A673 (cell line): ENCODE results near the gene MFSD6. TPM values are rescaled to one million over a fixed set of nuclear protein-coding genes. Genes with fewer than 3 reads are reported as not detected.

Experiments used
- BruUV-seq: library from RNA; stranded (reverse); fragments of 400-500 nt; replicated peaks from 2 replicates; lab custom pipeline; 2021; lab: Mats Ljungman, UMichigan
- CTCF ChIA-PET: fragments of 300-600 bp; sonication (Branson Sonifier 250); formaldehyde crosslinking; loops from one replicate; lab custom pipeline; 2022; ENCODE audit warnings: antibody characterized with exemption; lab: Charles Lee
- POLR2A ChIA-PET: fragments of 300-600 bp; sonication (Branson Sonifier 250); formaldehyde crosslinking; loops from one replicate; lab custom pipeline; 2022; ENCODE audit warnings: antibody characterized with exemption; ENCODE audit not compliant: low non-redundant PET; lab: Charles Lee
- DNase-seq: peaks from one replicate; pipeline ENCODE4 v3.0.0-alpha.2; 2015; ENCODE audit warnings: low spot score
- H3K27ac ChIP-seq: fragments of 200-600 bp; sonication (generic); 2 replicates; pipeline ENCODE4 v1.5.1; 2016; ENCODE audit warnings: mixed run types, low read depth, mild to moderate bottlenecking, mixed read lengths, antibody characterized with exemption, low read length; ENCODE audit not compliant: poor library complexity, severe bottlenecking
- H3K27me3 ChIP-seq: fragments of 200-600 bp; sonication (generic); replicated peaks from 2 replicates; pipeline ENCODE4 v1.6.1; 2017; ENCODE audit warnings: mixed run types, low read depth, mild to moderate bottlenecking, mixed read lengths, antibody characterized with exemption, low read length; ENCODE audit not compliant: insufficient read depth, poor library complexity
- H3K36me3 ChIP-seq: fragments of 200-600 bp; sonication (generic); 2 replicates; pipeline ENCODE4 v1.6.1; 2016; ENCODE audit warnings: mixed run types, mild to moderate bottlenecking, mixed read lengths, antibody characterized with exemption, low read length; ENCODE audit not compliant: insufficient read depth, poor library complexity, severe bottlenecking
- H3K4me1 ChIP-seq: fragments of 200-600 bp; sonication (generic); 2 replicates; pipeline ENCODE4 v1.6.1; 2017; ENCODE audit warnings: mixed run types, mild to moderate bottlenecking, mixed read lengths, antibody characterized with exemption, low read length; ENCODE audit not compliant: insufficient read depth, poor library complexity, severe bottlenecking
- H3K4me3 ChIP-seq: fragments of 200-600 bp; sonication (generic); 2 replicates; pipeline ENCODE4 v1.5.1; 2016; ENCODE audit warnings: low read depth, mixed run types, mild to moderate bottlenecking, mixed read lengths, low read length; ENCODE audit not compliant: poor library complexity, severe bottlenecking
- H3K9me3 ChIP-seq: fragments of 200-600 bp; sonication (generic); 2 replicates; pipeline ENCODE4 v1.6.1; 2016; ENCODE audit warnings: mixed run types, low read depth, mild to moderate bottlenecking, mixed read lengths, antibody characterized with exemption, low read length; ENCODE audit not compliant: poor library complexity, severe bottlenecking
- CTCF ChIP-seq: fragments of 300-800, 200-600 bp; sonication (generic); conservative IDR thresholded peaks from 2 replicates; pipeline ENCODE4 v1.5.1; 2017; ENCODE audit warnings: low read depth, mild to moderate bottlenecking, antibody characterized with exemption, low read length, moderate library complexity, mixed read lengths
- EZH2 ChIP-seq: fragments of 200-600 bp; sonication (generic); IDR thresholded peaks from 2 replicates; pipeline ENCODE4 v1.6.1; 2017; ENCODE audit warnings: borderline replicate concordance, low read depth, mild to moderate bottlenecking, mixed read lengths, antibody characterized with exemption, low read length; ENCODE audit not compliant: poor library complexity, severe bottlenecking
- intact Hi-C: fragments of 100-400 bp; cut with micrococcal nuclease; formaldehyde crosslinking; loops from one replicate; pipeline ENCODE4 v1.10.0; 2022; ENCODE audit not compliant: unreplicated experiment
- total RNA-seq: library from RNA; stranded (reverse); gene quantifications from 2 replicates; pipeline ENCODE4 v1.2.3, GENCODE V29; 2021

MFSD6 gene
- total RNA-seq, 1 experiment from 2014 or later = 8.4 TPM

GRCh38 chr2:190529486-190530247 lies 121.5 kb downstream of the MFSD6 start:
- intact Hi-C loops = loop anchor here (5.0 kb wide), 1 partner anchor 118 kb away; the partner anchor contains the start of gene NAB1
- Histone ChIP-seq H3K36me3 (no peaks in the 10 kb centered on the region), H3K4me3 (no peak overlapping the region), H3K4me1 (peaks cover 27% of the 10 kb centered on the region), H3K27me3 (no peaks in the 10 kb centered on the region), H3K27ac (no peak overlapping the region), H3K9me3 (no peaks in the 10 kb centered on the region)
- POLR2A ChIA-PET = no interaction called here
- CTCF ChIA-PET = no interaction called here
- DNase-seq = no peak
- BruUV-seq = no TSS peak
- TF ChIP-seq CTCF = no peak
- no peak for TF ChIP-seq EZH2

GRCh38 chr2:190530248-190530900 lies 122.2 kb downstream of the MFSD6 start:
- no peak for TF ChIP-seq CTCF
- TF ChIP-seq EZH2 = no peak
- Histone ChIP-seq H3K27me3 (no peaks in the 10 kb centered on the region), H3K4me3 (no peak overlapping the region), H3K36me3 (no peaks in the 10 kb centered on the region), H3K27ac (no peak overlapping the region), H3K4me1 (peaks cover 27% of the 10 kb centered on the region), H3K9me3 (no peaks in the 10 kb centered on the region)
- CTCF ChIA-PET = no interaction called here
- POLR2A ChIA-PET = no interaction called here
- BruUV-seq = no TSS peak
- intact Hi-C loops = loop anchor here (5.0 kb wide), 1 partner anchor 117 kb away; the partner anchor contains the start of gene NAB1
- no peak for DNase-seq

GRCh38 chr2:190532581-190532980 lies 124.4 kb downstream of the MFSD6 start:
- POLR2A ChIA-PET = no interaction called here
- intact Hi-C loops = loop anchor here (5.0 kb wide), 1 partner anchor 115 kb away; the partner anchor contains the start of gene NAB1
- CTCF ChIA-PET = no interaction called here

More at GRCh38 chr2:190532581-190532980, 124.4 kb downstream of the MFSD6 start:
- Histone ChIP-seq H3K4me3 (no peak overlapping the region), H3K36me3 (no peaks in the 10 kb centered on the region), H3K27ac (no peak overlapping the region), H3K4me1 (peaks cover 27% of the 10 kb centered on the region), H3K27me3 (no peaks in the 10 kb centered on the region), H3K9me3 (peaks cover under 1% of the 10 kb centered on the region)
- BruUV-seq = no TSS peak
- TF ChIP-seq EZH2 (no peak), CTCF (no peak)
- DNase-seq = peak; percentile 33
